HFF-Myc (cell line): ENCODE results near the gene LGR5.

Experiments used
- DNase-seq: peaks from one replicate; pipeline ENCODE4 v3.0.0-alpha.2; 2011; ENCODE audit warnings: low read depth; ENCODE audit errors: extremely low read depth
- H3K4me3 ChIP-seq: replicated peaks from 2 replicates; pipeline ENCODE4 v1.5.1; 2011; ENCODE audit warnings: low read depth, mild to moderate bottlenecking, control low read depth, low read length
- TF ChIP-seq, protein P1 (sequence below): IDR thresholded peaks from 2 replicates; pipeline ENCODE4 v1.5.1; 2012; ENCODE audit warnings: mild to moderate bottlenecking, low read depth, low read length, control low read depth; ENCODE audit errors: missing control alignments

Gene LGR5

DNA sequence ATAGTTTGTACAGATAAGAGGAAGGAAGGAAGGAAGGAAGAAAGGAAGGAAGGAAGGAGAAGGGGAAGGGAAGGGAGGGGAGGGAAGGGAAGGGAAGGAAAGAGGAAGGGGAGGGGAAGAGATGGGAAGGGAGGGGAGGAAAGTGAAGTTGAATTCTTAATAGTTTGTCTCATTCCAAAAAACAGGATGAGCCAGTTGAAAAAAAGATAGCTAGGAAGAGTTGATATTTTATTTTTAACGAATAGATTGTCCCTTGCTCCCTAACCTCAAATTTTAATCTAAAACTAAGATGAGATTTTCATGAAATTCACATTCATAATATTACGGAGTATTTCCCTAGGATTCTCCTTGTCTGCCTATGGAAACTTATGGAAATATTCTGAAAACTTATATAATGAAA is 143.3 kb downstream of the LGR5 start:
- no peak for DNase-seq
- TF ChIP-seq, protein P1, sequence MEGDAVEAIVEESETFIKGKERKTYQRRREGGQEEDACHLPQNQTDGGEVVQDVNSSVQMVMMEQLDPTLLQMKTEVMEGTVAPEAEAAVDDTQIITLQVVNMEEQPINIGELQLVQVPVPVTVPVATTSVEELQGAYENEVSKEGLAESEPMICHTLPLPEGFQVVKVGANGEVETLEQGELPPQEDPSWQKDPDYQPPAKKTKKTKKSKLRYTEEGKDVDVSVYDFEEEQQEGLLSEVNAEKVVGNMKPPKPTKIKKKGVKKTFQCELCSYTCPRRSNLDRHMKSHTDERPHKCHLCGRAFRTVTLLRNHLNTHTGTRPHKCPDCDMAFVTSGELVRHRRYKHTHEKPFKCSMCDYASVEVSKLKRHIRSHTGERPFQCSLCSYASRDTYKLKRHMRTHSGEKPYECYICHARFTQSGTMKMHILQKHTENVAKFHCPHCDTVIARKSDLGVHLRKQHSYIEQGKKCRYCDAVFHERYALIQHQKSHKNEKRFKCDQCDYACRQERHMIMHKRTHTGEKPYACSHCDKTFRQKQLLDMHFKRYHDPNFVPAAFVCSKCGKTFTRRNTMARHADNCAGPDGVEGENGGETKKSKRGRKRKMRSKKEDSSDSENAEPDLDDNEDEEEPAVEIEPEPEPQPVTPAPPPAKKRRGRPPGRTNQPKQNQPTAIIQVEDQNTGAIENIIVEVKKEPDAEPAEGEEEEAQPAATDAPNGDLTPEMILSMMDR, result no peak
- no peak overlapping the region for H3K4me3 ChIP-seq

DNA sequence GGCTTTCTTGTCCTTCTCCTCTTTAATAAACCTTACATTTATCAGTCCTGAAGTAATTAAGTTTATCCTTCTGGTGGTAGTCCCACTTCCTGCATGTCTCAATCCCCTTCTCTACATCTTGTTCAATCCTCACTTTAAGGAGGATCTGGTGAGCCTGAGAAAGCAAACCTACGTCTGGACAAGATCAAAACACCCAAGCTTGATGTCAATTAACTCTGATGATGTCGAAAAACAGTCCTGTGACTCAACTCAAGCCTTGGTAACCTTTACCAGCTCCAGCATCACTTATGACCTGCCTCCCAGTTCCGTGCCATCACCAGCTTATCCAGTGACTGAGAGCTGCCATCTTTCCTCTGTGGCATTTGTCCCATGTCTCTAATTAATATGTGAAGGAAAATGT is 144.8 kb downstream of the LGR5 start:
- TF ChIP-seq, protein P1, result no peak
- no peak for DNase-seq
- H3K4me3 ChIP-seq, result no peak overlapping the region

DNA sequence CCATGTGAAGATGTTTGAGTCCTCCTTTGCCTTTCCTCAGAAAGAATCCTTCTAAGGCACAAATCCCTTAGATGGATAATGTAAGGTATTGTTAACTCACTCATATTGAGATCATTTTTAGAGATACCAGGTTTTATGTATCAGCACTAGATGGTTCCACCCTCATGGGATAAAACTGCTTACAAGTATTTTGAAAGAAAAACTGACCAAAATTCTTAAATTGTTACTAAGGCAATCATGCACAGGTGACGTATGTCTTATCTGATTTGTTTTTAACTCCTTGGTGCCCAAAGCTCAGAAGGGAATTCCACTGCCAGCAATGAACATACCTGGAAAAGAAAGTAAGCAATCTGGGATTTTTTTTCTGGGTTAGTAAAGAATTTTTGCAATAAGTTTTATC is 145.6 kb downstream of the LGR5 start:
- TF ChIP-seq, protein P1, result no peak
- DNase-seq, result no peak
- H3K4me3 ChIP-seq, result no peak overlapping the region

DNA sequence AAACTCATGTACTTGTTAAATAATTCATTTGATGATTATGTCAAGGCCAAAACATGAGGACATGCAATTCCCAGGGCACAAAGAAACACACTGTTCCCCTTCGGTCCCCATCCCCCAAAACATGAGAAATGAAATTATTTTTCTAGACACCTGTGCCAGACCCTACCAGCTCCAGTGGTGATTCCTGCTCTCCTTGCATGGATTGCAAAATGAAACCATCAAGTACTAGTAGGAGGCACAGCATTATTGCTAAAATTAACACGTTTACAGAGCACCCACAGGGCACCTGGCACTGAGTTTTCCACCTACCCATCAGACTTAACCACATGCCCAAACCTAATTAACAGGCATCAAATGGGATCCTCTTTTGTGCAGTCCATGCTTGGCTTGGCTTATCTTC is 147.4 kb downstream of the LGR5 start:
- TF ChIP-seq, protein P1, result no peak
- no peak overlapping the region for H3K4me3 ChIP-seq
- DNase-seq, result no peak

DNA sequence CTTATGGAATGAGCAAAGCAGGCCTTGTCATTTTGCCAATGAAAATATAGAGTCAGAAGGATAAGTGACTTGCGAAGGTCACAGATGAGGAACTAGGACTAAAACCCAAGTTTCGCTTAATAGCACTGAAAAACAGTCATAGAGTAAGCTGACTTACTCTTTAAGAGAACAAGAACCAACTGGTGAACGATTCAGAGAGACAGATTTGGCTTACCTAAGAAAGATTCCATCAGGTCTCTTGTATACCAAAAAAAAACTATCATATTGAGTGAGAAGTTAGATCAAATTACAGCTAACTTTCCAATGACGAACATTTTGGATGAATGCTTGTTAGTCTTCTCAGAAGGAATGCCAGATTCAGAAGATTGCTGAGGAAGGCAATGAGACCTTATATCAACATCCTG is 149.9 kb downstream of the LGR5 start:
- TF ChIP-seq, protein P1, result no peak
- DNase-seq, result no peak
- H3K4me3 ChIP-seq, result no peak overlapping the region

DNA sequence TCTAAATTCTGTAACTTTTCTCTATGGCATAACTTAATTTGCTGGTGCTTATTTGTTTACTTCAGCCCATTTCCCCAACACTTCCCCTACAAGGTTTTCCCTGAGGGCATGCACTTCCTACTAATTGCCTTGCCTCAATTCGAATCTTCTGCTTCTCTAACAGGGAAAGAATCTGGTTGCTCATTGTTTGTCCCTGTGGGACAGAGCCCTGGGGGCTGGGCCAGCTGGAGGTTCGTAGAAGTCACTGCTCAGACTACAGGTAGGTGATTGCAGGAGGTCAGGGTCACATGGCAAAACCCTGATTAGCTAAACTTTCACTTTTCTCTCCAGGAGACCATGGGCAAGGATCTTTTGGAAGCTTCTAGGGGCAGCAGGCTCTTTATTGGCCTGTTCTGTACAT is 152.0 kb downstream of the LGR5 start:
- DNase-seq, result no peak
- TF ChIP-seq, protein P1, result no peak
- no peak overlapping the region for H3K4me3 ChIP-seq

DNA sequence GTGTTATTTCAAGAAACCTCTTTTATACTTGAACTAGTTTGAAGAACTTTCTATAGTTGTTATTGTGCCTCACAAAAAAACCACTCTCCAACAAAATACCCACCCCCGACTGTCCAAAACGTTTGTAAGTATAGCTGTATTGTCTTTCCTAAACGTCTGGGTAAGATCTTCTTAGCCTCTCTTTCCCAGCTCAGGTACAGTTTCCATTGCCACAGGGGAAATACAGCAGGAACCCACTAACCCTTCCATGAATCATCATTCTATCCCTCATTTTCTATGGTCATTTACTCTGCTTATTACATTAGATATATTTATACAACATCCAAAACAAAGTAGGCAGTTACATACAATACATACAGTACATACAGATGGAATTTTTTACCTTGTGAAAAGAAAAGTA is 153.2 kb downstream of the LGR5 start:
- no peak for DNase-seq
- TF ChIP-seq, protein P1, result no peak

More for the DNA sequence above, 153.2 kb downstream of the LGR5 start:
- H3K4me3 ChIP-seq, result no peak overlapping the region
